HL-60 (cell line): Measurements from ENCODE around the gene CAD.

Experiments used
- DNase-seq, 2 experiments: peaks; one replicate each; pipeline ENCODE4 v3.0.0-alpha.2; 2010 to 2020; ENCODE audit warnings: low read depth in 1 of 2, low spot score in 1 of 2
- H3K27ac ChIP-seq: fragments of 250-450 bp; sonication (Bioruptor Pico); replicated peaks from 2 replicates; pipeline ENCODE4 v1.5.1; 2020; ENCODE audit warnings: mild to moderate bottlenecking, moderate library complexity
- H3K27me3 ChIP-seq: fragments of 250-450 bp; sonication (Bioruptor Pico); 2 replicates; pipeline ENCODE4 v1.5.1; 2021; ENCODE audit warnings: mild to moderate bottlenecking, moderate library complexity; ENCODE audit not compliant: insufficient read depth, poor library complexity, severe bottlenecking
- H3K4me3 ChIP-seq: replicated peaks from 2 replicates; pipeline ENCODE4 v1.5.1; 2011; ENCODE audit warnings: mild to moderate bottlenecking, control low read depth, low read length; ENCODE audit not compliant: insufficient read depth
- GABPA ChIP-seq: IDR thresholded peaks from 2 replicates; pipeline ENCODE4 v1.6.1; 2012; ENCODE audit warnings: low read depth
- POLR2AphosphoS5 ChIP-seq: IDR thresholded peaks from 2 replicates; pipeline ENCODE4 v1.6.1; 2012; ENCODE audit warnings: low read depth
- SPI1 ChIP-seq: IDR thresholded peaks from 2 replicates; pipeline ENCODE4 v1.6.1; 2012; ENCODE audit warnings: low read depth, mild to moderate bottlenecking, borderline replicate concordance
- TF ChIP-seq, protein P1 (sequence below): IDR thresholded peaks from 2 replicates; pipeline ENCODE4 v1.6.1; 2012; ENCODE audit warnings: low read depth; ENCODE audit not compliant: insufficient replicate concordance
- TF ChIP-seq, protein P2 (sequence below): IDR thresholded peaks from one replicate; pipeline ENCODE4 v1.5.1; 2011; ENCODE audit warnings: low read length, control low read depth, inconsistent platforms; ENCODE audit not compliant: insufficient read depth

The CAD gene

DNA sequence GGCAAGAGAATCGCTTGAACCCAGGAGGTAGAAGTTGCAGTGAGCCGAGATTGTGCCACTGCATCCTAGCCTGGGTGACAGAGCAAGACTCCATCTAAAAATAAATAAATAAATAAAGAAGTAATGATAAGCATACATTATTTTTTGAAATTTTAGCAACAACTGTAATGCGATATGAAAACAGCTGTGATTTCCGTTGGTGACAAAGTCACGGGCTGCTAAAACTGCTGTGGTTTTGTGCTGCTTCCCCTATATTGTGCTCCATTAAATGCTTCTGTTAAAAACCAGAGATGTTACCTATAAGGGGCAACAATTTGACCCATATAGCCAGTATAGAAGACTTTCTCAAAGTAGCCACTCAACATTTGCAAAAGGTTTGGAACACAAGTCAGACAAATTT is 73.4 kb downstream of the CAD start:
- Histone ChIP-seq H3K27me3 (peaks cover 2% of the 10 kb centered on the region), H3K4me3 (no peak overlapping the region), H3K27ac (no peak overlapping the region)
- no peak for TF ChIP-seq SPI1
- no peak for TF ChIP-seq POLR2AphosphoS5
- TF ChIP-seq GABPA: no peak
- TF ChIP-seq, protein P1, sequence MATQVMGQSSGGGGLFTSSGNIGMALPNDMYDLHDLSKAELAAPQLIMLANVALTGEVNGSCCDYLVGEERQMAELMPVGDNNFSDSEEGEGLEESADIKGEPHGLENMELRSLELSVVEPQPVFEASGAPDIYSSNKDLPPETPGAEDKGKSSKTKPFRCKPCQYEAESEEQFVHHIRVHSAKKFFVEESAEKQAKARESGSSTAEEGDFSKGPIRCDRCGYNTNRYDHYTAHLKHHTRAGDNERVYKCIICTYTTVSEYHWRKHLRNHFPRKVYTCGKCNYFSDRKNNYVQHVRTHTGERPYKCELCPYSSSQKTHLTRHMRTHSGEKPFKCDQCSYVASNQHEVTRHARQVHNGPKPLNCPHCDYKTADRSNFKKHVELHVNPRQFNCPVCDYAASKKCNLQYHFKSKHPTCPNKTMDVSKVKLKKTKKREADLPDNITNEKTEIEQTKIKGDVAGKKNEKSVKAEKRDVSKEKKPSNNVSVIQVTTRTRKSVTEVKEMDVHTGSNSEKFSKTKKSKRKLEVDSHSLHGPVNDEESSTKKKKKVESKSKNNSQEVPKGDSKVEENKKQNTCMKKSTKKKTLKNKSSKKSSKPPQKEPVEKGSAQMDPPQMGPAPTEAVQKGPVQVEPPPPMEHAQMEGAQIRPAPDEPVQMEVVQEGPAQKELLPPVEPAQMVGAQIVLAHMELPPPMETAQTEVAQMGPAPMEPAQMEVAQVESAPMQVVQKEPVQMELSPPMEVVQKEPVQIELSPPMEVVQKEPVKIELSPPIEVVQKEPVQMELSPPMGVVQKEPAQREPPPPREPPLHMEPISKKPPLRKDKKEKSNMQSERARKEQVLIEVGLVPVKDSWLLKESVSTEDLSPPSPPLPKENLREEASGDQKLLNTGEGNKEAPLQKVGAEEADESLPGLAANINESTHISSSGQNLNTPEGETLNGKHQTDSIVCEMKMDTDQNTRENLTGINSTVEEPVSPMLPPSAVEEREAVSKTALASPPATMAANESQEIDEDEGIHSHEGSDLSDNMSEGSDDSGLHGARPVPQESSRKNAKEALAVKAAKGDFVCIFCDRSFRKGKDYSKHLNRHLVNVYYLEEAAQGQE: no peak
- TF ChIP-seq, protein P2, sequence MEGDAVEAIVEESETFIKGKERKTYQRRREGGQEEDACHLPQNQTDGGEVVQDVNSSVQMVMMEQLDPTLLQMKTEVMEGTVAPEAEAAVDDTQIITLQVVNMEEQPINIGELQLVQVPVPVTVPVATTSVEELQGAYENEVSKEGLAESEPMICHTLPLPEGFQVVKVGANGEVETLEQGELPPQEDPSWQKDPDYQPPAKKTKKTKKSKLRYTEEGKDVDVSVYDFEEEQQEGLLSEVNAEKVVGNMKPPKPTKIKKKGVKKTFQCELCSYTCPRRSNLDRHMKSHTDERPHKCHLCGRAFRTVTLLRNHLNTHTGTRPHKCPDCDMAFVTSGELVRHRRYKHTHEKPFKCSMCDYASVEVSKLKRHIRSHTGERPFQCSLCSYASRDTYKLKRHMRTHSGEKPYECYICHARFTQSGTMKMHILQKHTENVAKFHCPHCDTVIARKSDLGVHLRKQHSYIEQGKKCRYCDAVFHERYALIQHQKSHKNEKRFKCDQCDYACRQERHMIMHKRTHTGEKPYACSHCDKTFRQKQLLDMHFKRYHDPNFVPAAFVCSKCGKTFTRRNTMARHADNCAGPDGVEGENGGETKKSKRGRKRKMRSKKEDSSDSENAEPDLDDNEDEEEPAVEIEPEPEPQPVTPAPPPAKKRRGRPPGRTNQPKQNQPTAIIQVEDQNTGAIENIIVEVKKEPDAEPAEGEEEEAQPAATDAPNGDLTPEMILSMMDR: no peak
- no peak for DNase-seq

DNA sequence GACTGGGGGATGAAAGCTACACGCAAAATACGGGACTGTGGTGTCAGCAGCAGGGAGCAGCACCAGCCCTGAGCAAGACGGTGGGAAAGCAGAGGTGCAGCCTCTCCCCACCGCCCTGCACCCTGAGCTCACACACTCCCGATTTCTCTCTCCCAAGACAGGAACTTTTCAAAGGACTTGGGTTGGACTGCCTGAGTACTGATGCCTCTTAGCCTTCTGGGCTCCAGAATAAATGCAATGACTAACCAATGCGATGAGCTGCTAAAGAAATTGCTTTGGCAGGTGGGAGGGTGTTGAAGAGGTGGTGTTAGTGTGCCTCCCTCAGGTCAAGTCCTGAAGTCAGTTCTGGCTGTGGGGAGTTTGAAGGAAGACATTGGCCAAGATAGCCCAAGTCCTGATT is 74.7 kb downstream of the CAD start:
- no peak overlapping the region for H3K27ac ChIP-seq
- peaks cover 2% of the 10 kb centered on the region for H3K27me3 ChIP-seq
- TF ChIP-seq GABPA (no peak), POLR2AphosphoS5 (no peak), SPI1 (no peak)
- TF ChIP-seq, protein P2: no peak
- TF ChIP-seq, protein P1: no peak
- no peak for DNase-seq
- H3K4me3 ChIP-seq: no peak overlapping the region
